Astrocyte of the cerebellum (primary cell): ENCODE results near the gene LPAR2.
"Not testable (repeated sequence)": the region's sequence is repeated elsewhere in the genome, so short reads cannot be mapped to it uniquely, and the experiment has no call there.

Experiments used
- DNase-seq: peaks from one replicate; pipeline ENCODE4 v3.0.0-alpha.2; 2011; ENCODE audit warnings: low read depth
- H3K4me3 ChIP-seq: 2 replicates; pipeline ENCODE4 v1.5.1; 2011; ENCODE audit warnings: mild to moderate bottlenecking, low read depth, low read length, moderate library complexity
- CTCF ChIP-seq: IDR thresholded peaks from 2 replicates; pipeline ENCODE4 v1.5.1; 2012; ENCODE audit warnings: low read length, low read depth, moderate library complexity, mild to moderate bottlenecking; ENCODE audit errors: missing control alignments
- in situ Hi-C: cut with HindIII; loops from 2 replicates; pipeline ENCODE4 v1.10.0; 2017; ENCODE audit warnings: low sequenced_read_pairs

LPAR2 gene

GRCh38 chr19:19627621-19628500, at the start of gene LPAR2:
LPAR2 (minus strand) TSS chr19:19628220; CDS start chr19:19627275, 945 bp downstream.
- in situ Hi-C loops: no loop called here
- TF ChIP-seq CTCF: no peak
- H3K4me3 ChIP-seq: peak within 1 kb of the TSS; percentile 38
- no peak for DNase-seq

GRCh38 chr19:19677579-19677978, 49.6 kb upstream of the LPAR2 start:
- no peak for DNase-seq
- no peak for TF ChIP-seq CTCF
- in situ Hi-C loops: no loop called here
- H3K4me3 ChIP-seq: no peak overlapping the region

- TF ChIP-seq CTCF: no peak
These were observed 46.3 kb upstream of the LPAR2 start for GRCh38 chr19:19674315-19674714.

GRCh38 chr19:19672816-19673215, 44.8 kb upstream of the LPAR2 start:
- in situ Hi-C loops: no loop called here
- TF ChIP-seq CTCF: no peak
- no peak overlapping the region for H3K4me3 ChIP-seq
- no peak for DNase-seq

More at GRCh38 chr19:19674315-19674714, 46.3 kb upstream of the LPAR2 start:
- in situ Hi-C loops: no loop called here
- no peak for DNase-seq
- H3K4me3 ChIP-seq: no peak overlapping the region

- no peak for TF ChIP-seq CTCF
- in situ Hi-C loops: no loop called here
- no peak for DNase-seq
- H3K4me3 ChIP-seq: peak overlapping the region; percentile 94
These were observed 42.1 kb upstream of the LPAR2 start for GRCh38 chr19:19670070-19670551.

GRCh38 chr19:19668230-19669012, 40.4 kb upstream of the LPAR2 start, which contains the start of gene ZNF101:
ZNF101 (plus strand) TSS chr19:19668839; CDS start chr19:19668964, 125 bp downstream.
- TF ChIP-seq CTCF: no peak
- peak; percentile 57 for DNase-seq
- in situ Hi-C loops: no loop called here
- peak within 1 kb of the TSS; percentile 94 for H3K4me3 ChIP-seq

- in situ Hi-C loops, H3K4me3 ChIP-seq, DNase-seq: not testable (repeated sequence)
These were observed 37.5 kb upstream of the LPAR2 start for GRCh38 chr19:19665420-19665948.
